Smooth muscle cell of the umbilical artery (primary cell): ENCODE measurements around the gene TMSB15C. TPM values are rescaled to one million over a fixed set of nuclear protein-coding genes. Genes with fewer than 3 reads are reported as not detected.

Experiments used
- total RNA-seq: library from RNA; depleted of rRNA; stranded (reverse); fragments of >200 nt; gene quantifications from 2 replicates; pipeline ENCODE4 v1.2.3, GENCODE V29; 2014

Gene TMSB15C
- 3.6 TPM in 2 replicates for total RNA-seq

GRCh38 chrX:104075778-104076445, at the start of gene TMSB15C:
TMSB15C (minus strand) TSS chrX:104076236.

GRCh38 chrX:104112326-104112951, 36.4 kb upstream of the TMSB15C start, which contains the start of gene ZCCHC18:
ZCCHC18 (plus strand) TSS chrX:104112523; CDS start chrX:104114112, 1,589 bp downstream.

GRCh38 chrX:104039689-104040505, 36.1 kb downstream of the TMSB15C start, which contains the start of gene H2BW2:
H2BW2 (plus strand) TSS chrX:104039956; CDS start chrX:104039995, 39 bp downstream.

Other genes starting within 250 kb of the TMSB15C start
- gene RAB9B, start 244.0 kb downstream of the TMSB15C start, total RNA-seq, result 0.78 and 1.5 TPM in 2 replicates
- 1.2 and 4.8 TPM in 2 replicates for gene TMSB15B, start 113.6 kb downstream of the TMSB15C start, total RNA-seq
- gene H2BW1, start 62.5 kb downstream of the TMSB15C start, total RNA-seq, result not detected in 2 replicates
- gene H2BW2, start 36.3 kb downstream of the TMSB15C start, total RNA-seq, result not detected in 2 replicates
- gene ZCCHC18, start 36.3 kb upstream of the TMSB15C start, total RNA-seq, result 0.30 and 0.88 TPM in 2 replicates
- 9.1 and 9.8 TPM in 2 replicates for gene SLC25A53, start 80.8 kb upstream of the TMSB15C start, total RNA-seq
- 25.5 and 27.5 TPM in 2 replicates for gene FAM199X, start 90.2 kb upstream of the TMSB15C start, total RNA-seq
- not detected in 2 replicates for gene ESX1, start 178.7 kb upstream of the TMSB15C start, total RNA-seq